T-cell (primary cell): ENCODE data around the gene STK32B. TPM values are rescaled to one million over a fixed set of nuclear protein-coding genes. Genes with fewer than 3 reads are reported as not detected.

ENCODE experiments used
- ATAC-seq, 4 experiments: fragments of 200-7000 bp in 3 of 4; fragments of 150-1000 bp in 1 of 4; cut with Tn5 transposase; replicated peaks in 1 of 4; 1 replicate in 3 of 4; 2 replicates in 1 of 4; pipeline ENCODE4 v1.10.0; 2021; ENCODE audit warnings: moderate library complexity in 3 of 4, mild to moderate bottlenecking in 2 of 4, moderate number of reproducible peaks in 1 of 4
- CTCF ChIA-PET, 2 donors: fragments of 300-600 bp; sonication (Branson Sonifier 250); formaldehyde crosslinking; loops; one replicate each; lab custom pipeline; 2022; ENCODE audit warnings: antibody characterized with exemption in 2 of 2; lab: Charles Lee
- POLR2A ChIA-PET, 2 donors: fragments of 300-600 bp; sonication (Branson Sonifier 250); formaldehyde crosslinking; loops; one replicate each; lab custom pipeline; 2022; ENCODE audit warnings: antibody characterized with exemption in 2 of 2; lab: Charles Lee
- DNase-seq, 35 experiments: peaks; one replicate each; pipeline versions ENCODE4 v3.0.0 to v3.0.0-alpha.2; 2013 to 2023
- H3K27ac ChIP-seq: one replicate; pipeline ENCODE4 v1.5.1; 2013; ENCODE audit warnings: low read length
- H3K27me3 ChIP-seq, 2 experiments: replicated peaks in 1 of 2; 1 replicate in 1 of 2; 2 replicates in 1 of 2; pipeline versions ENCODE4 v1.6.1 to v1.7.0; 2013; ENCODE audit warnings: low read length in 1 of 2, mixed read lengths in 1 of 2; ENCODE audit not compliant: control insufficient read depth in 2 of 2, insufficient read depth in 2 of 2; ENCODE audit errors: extremely low read depth in 1 of 2
- H3K36me3 ChIP-seq, 2 donors: 1 replicate in 1 of 2; 2 replicates in 1 of 2; pipeline versions ENCODE4 v1.6.1 to v1.7.0; 2013; ENCODE audit warnings: low read length in 1 of 2; ENCODE audit not compliant: control insufficient read depth in 2 of 2, insufficient read depth in 1 of 2; ENCODE audit errors: extremely low read depth in 1 of 2
- H3K4me1 ChIP-seq, 2 experiments: 1 replicate in 1 of 2; 2 replicates in 1 of 2; pipeline versions ENCODE4 v1.6.1 to v1.7.0; 2013; ENCODE audit warnings: low read length in 2 of 2, mixed read lengths in 1 of 2; ENCODE audit not compliant: insufficient read depth in 2 of 2, control insufficient read depth in 1 of 2; ENCODE audit errors: extremely low read depth in 1 of 2
- H3K4me3 ChIP-seq, 2 donors: 1 replicate in 1 of 2; 2 replicates in 1 of 2; pipeline versions ENCODE4 v1.5.1 to v1.7.0; 2013; ENCODE audit warnings: mild to moderate bottlenecking in 2 of 2, low read length in 1 of 2, moderate library complexity in 1 of 2; ENCODE audit not compliant: control insufficient read depth in 1 of 2; ENCODE audit errors: extremely low read depth in 1 of 2
- H3K9me3 ChIP-seq: 2 replicates; pipeline ENCODE4 v1.7.0; 2013
- H3K27ac Mint-ChIP-seq, 2 donors: one replicate each; pipeline ENCODE4 v1.8.0; 2020 to 2021; ENCODE audit warnings: mild to moderate bottlenecking in 2 of 2, mixed read lengths in 2 of 2
- H3K27me3 Mint-ChIP-seq, 2 donors: one replicate each; pipeline ENCODE4 v1.8.0; 2021 to 2022; ENCODE audit warnings: mixed read lengths in 2 of 2
- H3K36me3 Mint-ChIP-seq: one replicate; pipeline ENCODE4 v1.8.0; 2021; ENCODE audit warnings: mixed read lengths
- H3K4me1 Mint-ChIP-seq, 3 donors: one replicate each; pipeline ENCODE4 v1.8.0; 2020 to 2022; ENCODE audit warnings: mixed read lengths in 3 of 3, mild to moderate bottlenecking in 1 of 3
- H3K4me3 Mint-ChIP-seq, 3 donors: one replicate each; pipeline ENCODE4 v1.8.0; 2020 to 2022; ENCODE audit warnings: mild to moderate bottlenecking in 3 of 3, mixed read lengths in 3 of 3, moderate library complexity in 3 of 3
- H3K9me3 Mint-ChIP-seq, 3 donors: one replicate each; pipeline ENCODE4 v1.8.0; 2020 to 2022; ENCODE audit warnings: mixed read lengths in 3 of 3
- WGBS: methylation state at CpG from one replicate; pipeline ENCODE4 v1.1.5; 2013; ENCODE audit warnings: missing lambda C conversion rate; ENCODE audit not compliant: insufficient coverage; 5-methylcytosine and 5-hydroxymethylcytosine counted together
- total RNA-seq, 35 experiments: library from RNA in 6 of 35; stranded (reverse) in 6 of 35; fragments of 120-200 nt in 1 of 35; gene quantifications; one replicate each; pipeline versions ENCODE4 v1.2.1 to v1.2.4 and lab custom pipeline; 2013 to 2026

STK32B gene
- total RNA-seq, 5 donors from 2014 or later (not counting 1 experiment from before 2014, with no cell fraction given), result 0.12 to 0.20 (median 0.15) TPM; not detected in 2

GRCh38 chr4:5257086-5257485, 205.8 kb downstream of the STK32B start:
- Mint-ChIP-seq H3K27ac (no peak overlapping the region), H3K4me1 (no peaks in the 10 kb centered on the region), H3K27me3 (no peaks in the 10 kb centered on the region), H3K36me3 (no peaks in the 10 kb centered on the region), H3K9me3 (no peaks in the 10 kb centered on the region), H3K4me3 (no peak overlapping the region)
- H3K27me3 ChIP-seq, result no peaks in the 10 kb centered on the region
- WGBS, result 77% methylated on average over 2 of the region's 2 CpGs
- no peaks in the 10 kb centered on the region for H3K9me3 ChIP-seq
- no peaks in the 10 kb centered on the region for H3K4me1 ChIP-seq
- H3K36me3 ChIP-seq, result no peaks in the 10 kb centered on the region
- no peak overlapping the region for H3K27ac ChIP-seq
- ChIA-PET CTCF (no interaction called here), POLR2A (no interaction called here)
- no peak for DNase-seq
- ATAC-seq, result no peak
- no peak overlapping the region for H3K4me3 ChIP-seq

- no peak overlapping the region for H3K27ac Mint-ChIP-seq
- no peaks in the 10 kb centered on the region for H3K36me3 Mint-ChIP-seq
- no peak for DNase-seq
- ATAC-seq, result no peak
- no peak overlapping the region for H3K4me3 ChIP-seq
- no peaks in the 10 kb centered on the region for H3K27me3 Mint-ChIP-seq
- no CpG with 5 or more reads among the region's 2 CpGs for WGBS
- H3K27me3 ChIP-seq, result no peaks in the 10 kb centered on the region
- no peaks in the 10 kb centered on the region for H3K4me1 Mint-ChIP-seq
- H3K4me3 Mint-ChIP-seq, result no peak overlapping the region
- CTCF ChIA-PET, result no interaction called here
- H3K9me3 ChIP-seq, result no peaks in the 10 kb centered on the region
- H3K27ac ChIP-seq, result no peak overlapping the region
- H3K9me3 Mint-ChIP-seq, result no peaks in the 10 kb centered on the region
- H3K36me3 ChIP-seq, result no peaks in the 10 kb centered on the region
- POLR2A ChIA-PET, result interaction anchor here in 1 of 2 donors (0.6 kb wide), 1 partner anchor 167 kb away, joined by 5 read pairs; no protein-coding TSS in a partner anchor
- no peaks in the 10 kb centered on the region for H3K4me1 ChIP-seq
Observed at GRCh38 chr4:5259471-5259870, 208.2 kb downstream of the STK32B start.

- no peaks in the 10 kb centered on the region for H3K27me3 ChIP-seq
- POLR2A ChIA-PET, result interaction anchor here in 1 of 2 donors (0.6 kb wide), 1 partner anchor 166 kb away, joined by 5 read pairs; no protein-coding TSS in a partner anchor
- ATAC-seq, result no peak
- H3K36me3 ChIP-seq, result no peaks in the 10 kb centered on the region
- no peaks in the 10 kb centered on the region for H3K9me3 Mint-ChIP-seq
- H3K27me3 Mint-ChIP-seq, result no peaks in the 10 kb centered on the region
- H3K36me3 Mint-ChIP-seq, result no peaks in the 10 kb centered on the region
- H3K4me1 ChIP-seq, result no peaks in the 10 kb centered on the region
- no peaks in the 10 kb centered on the region for H3K4me1 Mint-ChIP-seq
- H3K4me3 ChIP-seq, result no peak overlapping the region
- H3K4me3 Mint-ChIP-seq, result no peak overlapping the region
- no peak overlapping the region for H3K27ac ChIP-seq
- CTCF ChIA-PET, result no interaction called here
- H3K9me3 ChIP-seq, result no peaks in the 10 kb centered on the region
- DNase-seq, result no peak
- no peak overlapping the region for H3K27ac Mint-ChIP-seq
- 89% methylated on average over 4 of the region's 6 CpGs for WGBS
Observed at GRCh38 chr4:5260121-5260520, 208.8 kb downstream of the STK32B start.

DNA sequence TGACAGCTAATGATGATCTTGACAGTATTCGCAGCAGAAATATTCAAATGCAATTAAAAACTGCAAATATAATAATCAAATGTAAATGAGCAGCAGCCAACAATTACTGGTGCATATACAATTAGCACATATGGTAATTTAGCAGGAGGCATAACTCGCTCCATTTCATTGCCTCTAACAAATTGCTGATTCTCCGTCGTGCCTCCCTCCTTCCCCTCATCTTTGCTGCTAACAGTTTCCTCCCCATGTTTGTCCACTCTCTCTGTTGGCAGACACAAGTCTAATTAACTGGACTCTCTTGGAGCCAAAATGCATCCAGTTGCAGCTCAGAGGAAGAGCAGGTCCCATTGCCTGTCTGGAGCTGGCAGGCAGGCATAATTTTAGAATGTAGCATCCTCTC, 210.6 kb downstream of the STK32B start:
- Histone ChIP-seq H3K4me3 (no peak overlapping the region), H3K27ac (no peak overlapping the region), H3K9me3 (no peaks in the 10 kb centered on the region), H3K27me3 (no peaks in the 10 kb centered on the region), H3K4me1 (no peaks in the 10 kb centered on the region), H3K36me3 (no peaks in the 10 kb centered on the region)
- Mint-ChIP-seq H3K9me3 (no peaks in the 10 kb centered on the region), H3K4me3 (no peak overlapping the region), H3K36me3 (no peaks in the 10 kb centered on the region), H3K4me1 (no peaks in the 10 kb centered on the region), H3K27ac (no peak overlapping the region), H3K27me3 (peaks cover 0 to 2% of the 10 kb centered on the region in 2 donors)
- ATAC-seq (no peak), DNase-seq (no peak)
- ChIA-PET POLR2A (no interaction called here), CTCF (no interaction called here)
- WGBS, result 95% methylated on average over 3 of the region's 4 CpGs

DNA sequence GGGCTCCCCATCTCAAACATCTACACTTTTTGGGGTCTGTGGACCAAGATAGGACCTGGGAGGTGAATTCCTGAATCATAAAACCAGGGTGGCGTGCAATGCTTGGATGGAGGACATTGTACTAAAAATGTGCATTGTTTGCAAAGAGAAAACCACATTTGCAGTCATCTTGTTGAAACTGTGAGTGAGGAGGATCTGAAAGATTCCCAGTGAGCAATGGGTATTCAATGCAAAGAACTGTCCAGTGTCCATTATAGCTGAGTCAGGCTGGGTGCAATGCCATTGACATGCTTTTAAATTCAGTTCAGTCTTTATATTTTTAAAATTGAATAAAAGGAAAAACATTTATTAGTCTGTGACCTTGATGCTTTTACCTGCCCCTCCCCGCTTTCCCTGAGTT, 215.7 kb downstream of the STK32B start:
- H3K27me3 Mint-ChIP-seq, result peaks cover 2 to 3% of the 10 kb centered on the region in 2 donors
- POLR2A ChIA-PET, result no interaction called here
- H3K4me3 ChIP-seq, result no peak overlapping the region
- H3K36me3 ChIP-seq, result no peaks in the 10 kb centered on the region
- no peak overlapping the region for H3K27ac ChIP-seq
- WGBS, result no CpG with 5 or more reads among the region's 2 CpGs
- no peak for DNase-seq
- no peaks in the 10 kb centered on the region for H3K9me3 ChIP-seq
- CTCF ChIA-PET, result no interaction called here
- no peak overlapping the region for H3K4me3 Mint-ChIP-seq
- H3K9me3 Mint-ChIP-seq, result no peaks in the 10 kb centered on the region
- no peak for ATAC-seq
- H3K4me1 ChIP-seq, result no peaks in the 10 kb centered on the region
- no peaks in the 10 kb centered on the region for H3K36me3 Mint-ChIP-seq
- no peaks in the 10 kb centered on the region for H3K27me3 ChIP-seq
- no peaks in the 10 kb centered on the region for H3K4me1 Mint-ChIP-seq
- H3K27ac Mint-ChIP-seq, result no peak overlapping the region

DNA sequence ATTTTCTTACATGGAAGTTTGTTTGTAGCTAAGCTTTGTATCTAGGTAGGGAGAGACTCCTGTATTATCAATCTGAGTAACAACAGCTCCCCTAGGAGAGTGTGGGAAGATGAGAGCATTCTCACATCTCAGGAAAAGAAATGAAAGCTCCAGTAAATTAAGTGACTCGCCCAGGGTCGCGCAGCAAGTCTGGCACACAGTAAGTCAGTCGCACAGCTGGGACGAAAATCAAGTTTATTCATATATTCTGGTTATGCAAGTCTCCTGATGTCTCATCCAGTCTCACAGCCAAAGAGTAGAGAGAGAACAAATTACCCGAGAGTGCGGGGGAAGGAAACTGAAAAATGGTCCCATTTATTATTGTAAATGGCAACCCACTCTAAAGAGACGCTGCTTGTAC, 216.1 kb downstream of the STK32B start:
- Mint-ChIP-seq H3K36me3 (no peaks in the 10 kb centered on the region), H3K4me1 (no peaks in the 10 kb centered on the region), H3K27me3 (peaks cover 2 to 3% of the 10 kb centered on the region in 2 donors), H3K9me3 (no peaks in the 10 kb centered on the region), H3K4me3 (no peak overlapping the region), H3K27ac (no peak overlapping the region)
- Histone ChIP-seq H3K4me1 (no peaks in the 10 kb centered on the region), H3K27me3 (no peaks in the 10 kb centered on the region), H3K36me3 (no peaks in the 10 kb centered on the region), H3K4me3 (no peak overlapping the region), H3K9me3 (no peaks in the 10 kb centered on the region), H3K27ac (no peak overlapping the region)
- DNase-seq (no peak), ATAC-seq (no peak)
- ChIA-PET POLR2A (no interaction called here), CTCF (no interaction called here)
- 80% methylated on average over 1 of the region's 8 CpGs for WGBS
